ENCODE measurements around the gene CCND1.
"Not testable (repeated sequence)": the region's sequence is repeated elsewhere in the genome, so short reads cannot be mapped to it uniquely, and the experiment has no call there.

CCND1 gene

DNA sequence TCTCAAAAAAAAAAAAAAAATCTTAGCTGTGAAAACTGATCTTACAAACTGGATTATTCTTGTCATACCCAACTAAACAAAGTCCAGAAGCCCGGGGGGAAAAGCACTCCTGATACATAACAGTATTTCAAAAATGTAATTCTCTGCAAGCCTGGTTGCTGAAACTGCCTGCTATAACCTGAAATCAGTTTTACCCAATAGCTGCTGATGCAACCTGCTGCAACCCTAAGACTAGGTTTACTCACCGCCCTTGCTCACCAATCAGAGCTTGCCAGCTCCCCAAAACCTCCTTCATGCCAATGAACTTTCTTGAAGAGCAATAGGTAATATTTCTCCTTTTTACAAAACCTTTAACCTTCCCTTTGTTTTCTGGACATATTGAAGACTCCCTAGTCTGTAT is 50.5 kb downstream of the CCND1 start:
- 100% methylated on average over 2 of the region's 2 CpGs for WGBS (ENCODE audit: insufficient coverage)
- ChIA-PET CTCF (interaction anchor here (1.0 kb wide), 1 partner anchor 219 kb away, joined by 3 read pairs; no protein-coding TSS in a partner anchor), POLR2A (no interaction called here)
- H3K27me3 ChIP-seq (replicated peaks in 2 of 5; ENCODE audit: control insufficient read depth in 4 of 5, insufficient read depth in 5 of 5, low read length in 4 of 5): peaks cover 3 to 47% (median 12%) of the 10 kb centered on the region in 5 experiments
- H3K9me3 ChIP-seq (ENCODE audit: control extremely low read depth in 1 of 5, control insufficient read depth in 4 of 5, insufficient read depth in 2 of 5, low read depth in 1 of 5, low read length in 4 of 5): peaks cover 0 to 14% (median 9%) of the 10 kb centered on the region in 5 experiments
- no peak overlapping the region for H3K4me3 ChIP-seq (ENCODE audit: control insufficient read depth in 1 of 7, extremely low read depth in 1 of 7, insufficient read depth in 4 of 7, low read depth in 2 of 7, low read length in 6 of 7)
- no peak overlapping the region for H3K27ac ChIP-seq (ENCODE audit: insufficient read depth in 1 of 2, low read depth in 1 of 2, low read length in 2 of 2, poor library complexity in 1 of 2, severe bottlenecking in 2 of 2)
- H3K4me1 ChIP-seq (ENCODE audit: control extremely low read depth in 1 of 4, control insufficient read depth in 4 of 4, insufficient read depth in 4 of 4, low read length in 3 of 4): no peaks in the 10 kb centered on the region
- DNase-seq: no peak
- H3K36me3 ChIP-seq (ENCODE audit: control insufficient read depth in 4 of 4, insufficient read depth in 4 of 4, low read length in 3 of 4): no peaks in the 10 kb centered on the region

DNA sequence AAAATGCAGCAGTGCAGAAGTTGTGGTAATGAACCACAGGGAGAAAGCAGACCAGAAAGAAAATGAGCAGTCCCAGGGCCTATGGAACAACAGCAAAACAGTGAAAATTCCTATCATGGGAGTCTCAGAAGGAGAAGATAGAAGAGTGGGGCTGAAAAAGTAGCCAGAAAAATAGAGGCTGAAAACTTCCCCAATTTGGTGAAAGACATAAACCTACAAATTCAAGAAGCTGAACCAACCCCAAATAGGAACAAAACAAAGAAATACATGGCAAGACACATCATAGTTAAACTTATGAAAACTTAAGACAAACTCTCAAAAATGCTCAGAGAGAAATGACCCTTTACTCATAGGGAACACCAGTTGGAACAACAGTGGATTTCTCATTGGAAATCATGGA is 51.5 kb downstream of the CCND1 start:
- no peak for DNase-seq
- POLR2A ChIA-PET: no interaction called here
- no peak overlapping the region for H3K27ac ChIP-seq (ENCODE audit: insufficient read depth in 1 of 2, low read depth in 1 of 2, low read length in 2 of 2, poor library complexity in 1 of 2, severe bottlenecking in 2 of 2)
- H3K27me3 ChIP-seq (replicated peaks in 2 of 5; ENCODE audit: control insufficient read depth in 4 of 5, insufficient read depth in 5 of 5, low read length in 4 of 5): peaks cover 3 to 48% (median 12%) of the 10 kb centered on the region in 5 experiments
- CTCF ChIA-PET: interaction anchor here (1.0 kb wide), 1 partner anchor 218 kb away, joined by 3 read pairs; no protein-coding TSS in a partner anchor
- no peaks in the 10 kb centered on the region for H3K4me1 ChIP-seq (ENCODE audit: control extremely low read depth in 1 of 4, control insufficient read depth in 4 of 4, insufficient read depth in 4 of 4, low read length in 3 of 4)
- no peak overlapping the region for H3K4me3 ChIP-seq (ENCODE audit: control insufficient read depth in 1 of 7, extremely low read depth in 1 of 7, insufficient read depth in 4 of 7, low read depth in 2 of 7, low read length in 6 of 7)
- no peaks in the 10 kb centered on the region for H3K36me3 ChIP-seq (ENCODE audit: control insufficient read depth in 4 of 4, insufficient read depth in 4 of 4, low read length in 3 of 4)
- H3K9me3 ChIP-seq (ENCODE audit: control extremely low read depth in 1 of 5, control insufficient read depth in 4 of 5, insufficient read depth in 2 of 5, low read depth in 1 of 5, low read length in 4 of 5): peaks cover 0 to 14% (median 9%) of the 10 kb centered on the region in 5 experiments

DNA sequence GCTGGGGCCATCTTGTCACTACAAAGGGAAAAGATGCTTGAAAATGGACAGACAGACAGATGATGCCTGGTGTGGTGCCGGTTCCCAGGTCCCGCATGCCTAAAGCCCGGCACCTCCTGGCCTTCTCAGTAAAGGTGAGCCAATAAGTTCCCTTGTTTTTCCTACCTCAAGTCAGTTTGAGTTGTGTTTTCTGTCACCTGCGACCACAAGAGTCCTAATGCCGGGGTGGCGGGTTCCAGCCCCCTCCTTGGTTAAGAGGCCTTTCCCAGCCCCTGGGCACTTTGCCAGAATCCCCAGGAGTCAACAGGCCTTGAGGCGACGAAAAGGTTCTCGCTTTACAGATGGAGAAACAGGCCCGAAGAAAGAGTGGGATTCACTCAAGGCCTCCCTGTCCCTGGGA is 53.8 kb downstream of the CCND1 start:
- Histone ChIP-seq H3K4me1 (ENCODE audit: control extremely low read depth in 1 of 4, control insufficient read depth in 4 of 4, insufficient read depth in 4 of 4, low read length in 3 of 4) (no peaks in the 10 kb centered on the region), H3K27ac (ENCODE audit: insufficient read depth in 1 of 2, low read depth in 1 of 2, low read length in 2 of 2, poor library complexity in 1 of 2, severe bottlenecking in 2 of 2) (no peak overlapping the region), H3K4me3 (ENCODE audit: control insufficient read depth in 1 of 7, extremely low read depth in 1 of 7, insufficient read depth in 4 of 7, low read depth in 2 of 7, low read length in 6 of 7) (no peak overlapping the region), H3K27me3 (replicated peaks in 2 of 5; ENCODE audit: control insufficient read depth in 4 of 5, insufficient read depth in 5 of 5, low read length in 4 of 5) (peaks cover 3 to 70% (median 17%) of the 10 kb centered on the region in 5 experiments), H3K36me3 (ENCODE audit: control insufficient read depth in 4 of 4, insufficient read depth in 4 of 4, low read length in 3 of 4) (no peaks in the 10 kb centered on the region), H3K9me3 (ENCODE audit: control extremely low read depth in 1 of 5, control insufficient read depth in 4 of 5, insufficient read depth in 2 of 5, low read depth in 1 of 5, low read length in 4 of 5) (peaks cover 0 to 14% (median 9%) of the 10 kb centered on the region in 5 experiments)
- CTCF ChIA-PET: no interaction called here
- POLR2A ChIA-PET: no interaction called here
- no peak for DNase-seq
- 95% methylated on average over 8 of the region's 10 CpGs for WGBS (ENCODE audit: insufficient coverage)

DNA sequence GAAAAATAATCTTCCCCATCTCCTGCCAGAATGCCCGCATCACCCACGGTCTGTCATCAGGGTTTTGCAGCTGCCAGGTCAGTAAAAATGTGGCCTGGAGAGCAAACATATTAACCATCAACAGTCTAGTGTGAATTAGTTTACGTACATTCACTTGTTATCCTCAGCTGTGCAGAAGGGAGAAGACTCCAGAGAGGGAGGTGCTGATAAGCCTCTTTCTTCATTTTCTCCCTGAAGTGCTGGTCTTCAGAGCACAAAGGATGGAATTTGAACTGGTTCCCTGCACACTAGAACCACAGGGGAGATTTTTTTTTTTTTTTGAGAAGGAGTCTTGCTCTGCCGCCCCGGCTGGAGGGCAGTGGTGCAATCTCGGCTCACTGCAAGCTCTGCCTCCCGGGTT is 54.6 kb downstream of the CCND1 start:
- Histone ChIP-seq H3K27me3 (replicated peaks in 2 of 5; ENCODE audit: control insufficient read depth in 4 of 5, insufficient read depth in 5 of 5, low read length in 4 of 5) (peaks cover 6 to 75% (median 22%) of the 10 kb centered on the region in 5 experiments), H3K27ac (ENCODE audit: insufficient read depth in 1 of 2, low read depth in 1 of 2, low read length in 2 of 2, poor library complexity in 1 of 2, severe bottlenecking in 2 of 2) (no peak overlapping the region), H3K4me1 (ENCODE audit: control extremely low read depth in 1 of 4, control insufficient read depth in 4 of 4, insufficient read depth in 4 of 4, low read length in 3 of 4) (no peaks in the 10 kb centered on the region), H3K36me3 (ENCODE audit: control insufficient read depth in 4 of 4, insufficient read depth in 4 of 4, low read length in 3 of 4) (no peaks in the 10 kb centered on the region), H3K9me3 (ENCODE audit: control extremely low read depth in 1 of 5, control insufficient read depth in 4 of 5, insufficient read depth in 2 of 5, low read depth in 1 of 5, low read length in 4 of 5) (peaks cover 0 to 14% (median 9%) of the 10 kb centered on the region in 5 experiments), H3K4me3 (ENCODE audit: control insufficient read depth in 1 of 7, extremely low read depth in 1 of 7, insufficient read depth in 4 of 7, low read depth in 2 of 7, low read length in 6 of 7) (no peak overlapping the region)
- WGBS (ENCODE audit: insufficient coverage): 82% methylated on average over 2 of the region's 7 CpGs
- ChIA-PET POLR2A (no interaction called here), CTCF (no interaction called here)
- DNase-seq: no peak

DNA sequence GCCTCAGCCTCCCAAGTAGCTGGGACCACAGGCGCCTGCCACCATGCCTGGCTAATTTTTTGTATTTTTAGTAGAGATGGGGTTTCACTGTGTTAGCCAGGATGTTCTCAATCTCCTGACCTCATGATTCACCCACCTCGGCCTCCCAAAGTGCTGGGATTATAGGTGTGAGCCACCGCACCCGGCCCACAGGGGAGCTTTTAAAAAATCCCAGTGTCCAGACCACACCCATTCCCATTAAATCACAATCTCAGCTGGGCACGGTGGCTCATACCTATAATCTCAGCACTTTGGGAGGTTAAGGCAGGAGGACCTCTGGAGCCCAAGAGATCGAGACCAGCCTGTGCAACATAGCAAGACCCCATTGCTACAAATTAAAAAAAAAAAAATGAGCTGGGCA is 55.0 kb downstream of the CCND1 start:
- H3K9me3 ChIP-seq (ENCODE audit: control extremely low read depth in 1 of 5, control insufficient read depth in 4 of 5, insufficient read depth in 2 of 5, low read depth in 1 of 5, low read length in 4 of 5): peaks cover 0 to 14% (median 9%) of the 10 kb centered on the region in 5 experiments
- H3K36me3 ChIP-seq (ENCODE audit: control insufficient read depth in 4 of 4, insufficient read depth in 4 of 4, low read length in 3 of 4); DNase-seq; POLR2A ChIA-PET; H3K4me3 ChIP-seq (ENCODE audit: control insufficient read depth in 1 of 7, extremely low read depth in 1 of 7, insufficient read depth in 4 of 7, low read depth in 2 of 7, low read length in 6 of 7); H3K4me1 ChIP-seq (ENCODE audit: control extremely low read depth in 1 of 4, control insufficient read depth in 4 of 4, insufficient read depth in 4 of 4, low read length in 3 of 4); H3K27ac ChIP-seq (ENCODE audit: insufficient read depth in 1 of 2, low read depth in 1 of 2, low read length in 2 of 2, poor library complexity in 1 of 2, severe bottlenecking in 2 of 2): not testable (repeated sequence)
- WGBS (ENCODE audit: insufficient coverage): 94% methylated on average over 5 of the region's 6 CpGs
- CTCF ChIA-PET: interaction anchor here (1.6 kb wide), 1 partner anchor 11 kb away, joined by 6 read pairs; no protein-coding TSS in a partner anchor
- peaks cover 6 to 77% (median 24%) of the 10 kb centered on the region in 5 experiments for H3K27me3 ChIP-seq (replicated peaks in 2 of 5; ENCODE audit: control insufficient read depth in 4 of 5, insufficient read depth in 5 of 5, low read length in 4 of 5)

DNA sequence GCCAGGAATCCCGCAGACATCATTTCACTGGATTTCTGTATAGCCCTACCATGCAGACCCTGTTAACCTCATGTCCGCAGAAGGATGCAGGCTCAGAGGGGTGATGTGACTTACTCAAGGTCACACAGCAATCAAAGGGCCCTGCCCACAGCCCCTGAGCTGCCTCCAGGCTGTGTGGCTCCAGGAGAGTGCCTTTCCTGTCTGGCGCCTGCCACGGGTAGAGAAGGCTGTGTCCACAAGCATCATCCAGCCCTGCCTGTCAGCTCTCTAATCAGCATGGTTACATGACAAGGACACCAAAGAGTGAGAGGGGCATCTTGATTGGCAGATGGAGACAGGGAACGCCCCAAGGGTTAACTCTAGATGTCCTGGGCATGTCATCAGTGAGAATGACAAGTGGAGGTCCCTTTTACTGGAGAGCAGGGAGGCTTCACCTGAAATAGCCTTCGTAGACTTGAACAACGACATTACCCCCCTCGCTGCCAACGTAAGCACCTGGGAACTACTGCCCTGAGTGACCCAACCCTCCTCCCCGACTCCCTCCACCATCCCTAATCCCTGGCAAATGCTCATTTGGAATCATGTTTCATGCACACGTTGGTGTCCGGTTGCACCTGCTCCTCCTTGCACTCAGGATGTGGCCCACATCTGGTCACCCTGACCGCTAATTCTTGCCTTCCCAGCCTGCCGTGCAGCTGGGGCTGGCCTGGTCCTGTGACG is 56.0 kb downstream of the CCND1 start:
- H3K36me3 ChIP-seq (ENCODE audit: control insufficient read depth in 4 of 4, insufficient read depth in 4 of 4, low read length in 3 of 4): no peaks in the 10 kb centered on the region
- no peak for DNase-seq
- H3K4me1 ChIP-seq (ENCODE audit: control extremely low read depth in 1 of 4, control insufficient read depth in 4 of 4, insufficient read depth in 4 of 4, low read length in 3 of 4): peaks cover 0 to 1% (median 0%) of the 10 kb centered on the region in 4 experiments
- H3K9me3 ChIP-seq (ENCODE audit: control extremely low read depth in 1 of 5, control insufficient read depth in 4 of 5, insufficient read depth in 2 of 5, low read depth in 1 of 5, low read length in 4 of 5): peaks cover 0 to 11% (median 5%) of the 10 kb centered on the region in 5 experiments
- WGBS (ENCODE audit: insufficient coverage): 83% methylated on average over 14 of the region's 15 CpGs
- H3K27ac ChIP-seq (ENCODE audit: insufficient read depth in 1 of 2, low read depth in 1 of 2, low read length in 2 of 2, poor library complexity in 1 of 2, severe bottlenecking in 2 of 2): no peak overlapping the region
- no peak overlapping the region for H3K4me3 ChIP-seq (ENCODE audit: control insufficient read depth in 1 of 7, extremely low read depth in 1 of 7, insufficient read depth in 4 of 7, low read depth in 2 of 7, low read length in 6 of 7)
- ChIA-PET CTCF (interaction anchor here (1.6 kb wide), 1 partner anchor 10 kb away, joined by 6 read pairs; no protein-coding TSS in a partner anchor), POLR2A (no interaction called here)
- peaks cover 6 to 81% (median 27%) of the 10 kb centered on the region in 5 experiments for H3K27me3 ChIP-seq (replicated peaks in 2 of 5; ENCODE audit: control insufficient read depth in 4 of 5, insufficient read depth in 5 of 5, low read length in 4 of 5)

DNA sequence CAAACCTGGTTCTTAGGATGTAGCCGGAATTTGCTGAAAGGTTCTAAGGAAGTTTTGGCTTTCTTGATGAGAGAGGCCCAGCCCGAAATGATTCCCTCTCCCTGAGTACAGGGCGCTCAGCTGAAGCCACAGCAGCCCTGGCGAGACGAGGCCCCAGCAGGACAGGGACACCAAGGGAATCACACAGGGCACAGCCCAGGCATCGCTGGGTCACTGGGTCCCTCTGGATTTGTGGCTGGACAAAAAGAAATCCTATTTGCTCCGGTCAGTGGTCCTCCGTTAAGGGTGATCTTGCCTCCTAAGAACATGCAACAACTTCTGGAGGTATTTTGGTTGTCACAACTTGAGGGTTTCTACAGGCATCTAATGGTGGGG is 56.5 kb downstream of the CCND1 start:
- POLR2A ChIA-PET: no interaction called here
- peaks cover 6 to 82% (median 27%) of the 10 kb centered on the region in 5 experiments for H3K27me3 ChIP-seq (replicated peaks in 2 of 5; ENCODE audit: control insufficient read depth in 4 of 5, insufficient read depth in 5 of 5, low read length in 4 of 5)
- peaks cover 0 to 5% (median 0%) of the 10 kb centered on the region in 4 experiments for H3K4me1 ChIP-seq (ENCODE audit: control extremely low read depth in 1 of 4, control insufficient read depth in 4 of 4, insufficient read depth in 4 of 4, low read length in 3 of 4)
- H3K4me3 ChIP-seq (ENCODE audit: control insufficient read depth in 1 of 7, extremely low read depth in 1 of 7, insufficient read depth in 4 of 7, low read depth in 2 of 7, low read length in 6 of 7): no peak overlapping the region
- 94% methylated on average over 7 of the region's 8 CpGs for WGBS (ENCODE audit: insufficient coverage)
- H3K36me3 ChIP-seq (ENCODE audit: control insufficient read depth in 4 of 4, insufficient read depth in 4 of 4, low read length in 3 of 4): no peaks in the 10 kb centered on the region
- CTCF ChIA-PET: interaction anchor here (1.6 kb wide), 1 partner anchor 9 kb away, joined by 6 read pairs; no protein-coding TSS in a partner anchor
- DNase-seq: no peak
- H3K27ac ChIP-seq (ENCODE audit: insufficient read depth in 1 of 2, low read depth in 1 of 2, low read length in 2 of 2, poor library complexity in 1 of 2, severe bottlenecking in 2 of 2): no peak overlapping the region
- peaks cover 0 to 6% (median 2%) of the 10 kb centered on the region in 5 experiments for H3K9me3 ChIP-seq (ENCODE audit: control extremely low read depth in 1 of 5, control insufficient read depth in 4 of 5, insufficient read depth in 2 of 5, low read depth in 1 of 5, low read length in 4 of 5)

Data from common myeloid progenitor, CD34-positive (primary cell).